Liver (tissue), 9 donors: ENCODE measurements around the gene ANKRD27. TPM values are rescaled to one million over a fixed set of nuclear protein-coding genes. Genes with fewer than 3 reads are reported as not detected.

Source experiments
- DNase-seq: peaks from one replicate; pipeline ENCODE4 v3.0.0-alpha.2; 2017; ENCODE audit warnings: low spot score
- H3K27ac ChIP-seq, 2 donors: one replicate each; pipeline ENCODE4 v1.7.0; 2013; ENCODE audit warnings: inconsistent platforms in 2 of 2, low read length in 2 of 2, control low read depth in 1 of 2, low read depth in 1 of 2, mild to moderate bottlenecking in 1 of 2
- H3K27me3 ChIP-seq, 4 donors: one replicate each; pipeline versions ENCODE4 v1.6.1 to v1.7.0; 2013; ENCODE audit warnings: low read length in 3 of 4, inconsistent platforms in 1 of 4, mild to moderate bottlenecking in 1 of 4, moderate library complexity in 1 of 4; ENCODE audit not compliant: control insufficient read depth in 4 of 4, insufficient read depth in 4 of 4
- H3K36me3 ChIP-seq, 4 donors: one replicate each; pipeline versions ENCODE4 v1.6.1 to v1.7.0; 2013; ENCODE audit warnings: low read length in 3 of 4, mild to moderate bottlenecking in 3 of 4, low read depth in 1 of 4, moderate library complexity in 1 of 4; ENCODE audit not compliant: control insufficient read depth in 4 of 4, insufficient read depth in 3 of 4
- H3K4me1 ChIP-seq, 4 donors: one replicate each; pipeline versions ENCODE4 v1.6.1 to v1.7.0; 2013; ENCODE audit warnings: low read length in 3 of 4, mild to moderate bottlenecking in 3 of 4, moderate library complexity in 1 of 4; ENCODE audit not compliant: control insufficient read depth in 4 of 4, insufficient read depth in 4 of 4
- H3K4me3 ChIP-seq, 3 donors: one replicate each; pipeline versions ENCODE4 v1.6.1 to v1.7.0; 2013; ENCODE audit warnings: low read length in 3 of 3, control low read depth in 1 of 3, low read depth in 1 of 3, mild to moderate bottlenecking in 1 of 3
- H3K9ac ChIP-seq, 2 donors: one replicate each; pipeline ENCODE4 v1.7.0; 2013; ENCODE audit warnings: low read length in 2 of 2, mild to moderate bottlenecking in 2 of 2, moderate library complexity in 2 of 2, control low read depth in 1 of 2, low read depth in 1 of 2
- H3K9me3 ChIP-seq, 4 donors: one replicate each; pipeline versions ENCODE4 v1.6.1 to v1.7.0; 2013; ENCODE audit warnings: low read length in 3 of 4; ENCODE audit not compliant: control insufficient read depth in 4 of 4
- FOXA1 ChIP-seq: IDR thresholded peaks from 2 replicates; pipeline ENCODE4 v1.6.1; 2016; ENCODE audit warnings: antibody characterized with exemption
- FOXA2 ChIP-seq: IDR thresholded peaks from 2 replicates; pipeline ENCODE4 v1.6.1; 2016; ENCODE audit warnings: antibody characterized with exemption
- HNF4A ChIP-seq, 2 donors: conservative IDR thresholded peaks; 2 replicates each; pipeline ENCODE4 v1.6.1; 2016; ENCODE audit warnings: antibody characterized with exemption in 2 of 2, mild to moderate bottlenecking in 2 of 2
- HNF4G ChIP-seq: IDR thresholded peaks from 2 replicates; pipeline ENCODE4 v1.6.1; 2016; ENCODE audit warnings: antibody characterized with exemption
- JUND ChIP-seq, 2 donors: IDR thresholded peaks; 2 replicates each; pipeline ENCODE4 v1.6.1; 2016; ENCODE audit warnings: antibody characterized with exemption in 2 of 2
- NR2F2 ChIP-seq: IDR thresholded peaks from 2 replicates; pipeline ENCODE4 v1.6.1; 2016; ENCODE audit warnings: antibody characterized with exemption
- RAD21 ChIP-seq, 2 donors: IDR thresholded peaks; 2 replicates each; pipeline ENCODE4 v1.6.1; 2016; ENCODE audit warnings: antibody characterized with exemption in 2 of 2, mild to moderate bottlenecking in 2 of 2
- RXRA ChIP-seq, 2 donors: IDR thresholded peaks; 2 replicates each; pipeline ENCODE4 v1.6.1; 2017 to 2018; ENCODE audit warnings: antibody characterized with exemption in 2 of 2, mild to moderate bottlenecking in 1 of 2
- TAF1 ChIP-seq: conservative IDR thresholded peaks from 2 replicates; pipeline ENCODE4 v1.6.1; 2016; ENCODE audit warnings: antibody characterized with exemption, mild to moderate bottlenecking
- YY1 ChIP-seq: IDR thresholded peaks from 2 replicates; pipeline ENCODE4 v1.6.1; 2016; ENCODE audit warnings: antibody characterized with exemption, mild to moderate bottlenecking
- WGBS: extraction: QIAGEN DNeasy Blood & Tissue Kit; methylation state at CpG from one replicate; pipeline ENCODE4 v1.1.7; 2013; 5-methylcytosine and 5-hydroxymethylcytosine counted together
- polyA plus RNA-seq, 2 donors: library from polyadenylated mRNA; stranded (reverse) in 1 of 2; unstranded in 1 of 2; fragments of 200-250 nt in 1 of 2; fragments of >200 nt in 1 of 2; fragmentation: Nextera tagmentation in 1 of 2; extraction: Ambion mirVana in 1 of 2; gene quantifications; one replicate each; pipeline versions ENCODE4 v1.2.1 to v1.2.3, GENCODE V29; 2013 to 2015
- total RNA-seq, 2 donors: library from RNA; depleted of rRNA; stranded (reverse); fragments of >200 nt; gene quantifications; one replicate each; pipeline ENCODE4 v1.2.3, GENCODE V29; 2014
- TF ChIP-seq, protein P1 (sequence below): IDR thresholded peaks from 2 replicates; pipeline ENCODE4 v1.6.1; 2016; ENCODE audit warnings: antibody characterized with exemption
- TF ChIP-seq, protein P2 (sequence below): fragments of 150-350 bp; IDR thresholded peaks from 2 replicates; pipeline ENCODE4 v1.5.1; 2017; ENCODE audit warnings: improper control_type of control experiment, low read depth, low read length; ENCODE audit not compliant: missing input control
- TF ChIP-seq, protein P3 (sequence below): IDR thresholded peaks from 2 replicates; pipeline ENCODE4 v1.6.1; 2016; ENCODE audit warnings: antibody characterized with exemption, mild to moderate bottlenecking
- TF ChIP-seq, protein P4 (sequence below): IDR thresholded peaks from 2 replicates; pipeline ENCODE4 v1.6.1; 2016; ENCODE audit warnings: antibody characterized with exemption
- TF ChIP-seq, protein P5 (sequence below): IDR thresholded peaks from 2 replicates; pipeline ENCODE4 v1.6.1; 2016; ENCODE audit warnings: antibody characterized with exemption
- donor health status: healthy.
- donor health status: healthy.
- donor health status: healthy.
- donor health status: healthy.
- donor health status: healthy.

Gene ANKRD27
- total and polyA plus RNA-seq, 4 donors = 3.4 to 14.2 (median 7.8) TPM

DNA sequence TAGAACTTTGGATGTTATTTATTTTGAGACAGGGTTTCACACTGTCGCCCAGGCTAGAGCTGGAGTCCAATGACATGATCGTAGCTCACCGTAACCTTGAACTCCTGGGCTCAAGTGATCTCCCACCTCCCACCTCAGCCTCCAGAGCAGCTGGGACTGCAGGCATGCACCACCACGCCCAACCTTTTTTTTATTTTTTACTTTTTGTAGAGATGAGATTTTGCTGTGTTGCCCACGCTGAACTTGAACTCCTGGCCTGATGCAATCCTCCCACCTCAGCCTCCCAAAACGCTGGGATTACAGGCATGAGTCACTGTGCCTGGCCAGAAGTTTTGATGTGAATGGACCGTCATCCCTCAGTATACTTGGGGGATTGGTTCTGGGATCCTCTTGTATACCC lies 13.7 kb downstream of the ANKRD27 start:
- Histone ChIP-seq H3K27me3 (no peaks in the 10 kb centered on the region), H3K9me3 (no peaks in the 10 kb centered on the region), H3K4me3 (no peak overlapping the region), H3K9ac (no peak overlapping the region), H3K36me3 (peaks cover 0 to 2% (median 0%) of the 10 kb centered on the region in 4 donors), H3K27ac (no peak overlapping the region), H3K4me1 (no peaks in the 10 kb centered on the region)
- WGBS = 95% methylated on average over 7 of the region's 7 CpGs
- no peak for DNase-seq
- TF ChIP-seq RXRA (IDR thresholded peaks at IDR 0.05) (no peak), JUND (IDR thresholded peaks at IDR 0.05) (no peak), RAD21 (IDR thresholded peaks at IDR 0.05) (no peak), TAF1 (no peak), HNF4G (no peak), FOXA1 (no peak), FOXA2 (no peak)
- TF ChIP-seq, protein P1, sequence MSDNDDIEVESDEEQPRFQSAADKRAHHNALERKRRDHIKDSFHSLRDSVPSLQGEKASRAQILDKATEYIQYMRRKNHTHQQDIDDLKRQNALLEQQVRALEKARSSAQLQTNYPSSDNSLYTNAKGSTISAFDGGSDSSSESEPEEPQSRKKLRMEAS = no peak
- TF ChIP-seq, protein P2, sequence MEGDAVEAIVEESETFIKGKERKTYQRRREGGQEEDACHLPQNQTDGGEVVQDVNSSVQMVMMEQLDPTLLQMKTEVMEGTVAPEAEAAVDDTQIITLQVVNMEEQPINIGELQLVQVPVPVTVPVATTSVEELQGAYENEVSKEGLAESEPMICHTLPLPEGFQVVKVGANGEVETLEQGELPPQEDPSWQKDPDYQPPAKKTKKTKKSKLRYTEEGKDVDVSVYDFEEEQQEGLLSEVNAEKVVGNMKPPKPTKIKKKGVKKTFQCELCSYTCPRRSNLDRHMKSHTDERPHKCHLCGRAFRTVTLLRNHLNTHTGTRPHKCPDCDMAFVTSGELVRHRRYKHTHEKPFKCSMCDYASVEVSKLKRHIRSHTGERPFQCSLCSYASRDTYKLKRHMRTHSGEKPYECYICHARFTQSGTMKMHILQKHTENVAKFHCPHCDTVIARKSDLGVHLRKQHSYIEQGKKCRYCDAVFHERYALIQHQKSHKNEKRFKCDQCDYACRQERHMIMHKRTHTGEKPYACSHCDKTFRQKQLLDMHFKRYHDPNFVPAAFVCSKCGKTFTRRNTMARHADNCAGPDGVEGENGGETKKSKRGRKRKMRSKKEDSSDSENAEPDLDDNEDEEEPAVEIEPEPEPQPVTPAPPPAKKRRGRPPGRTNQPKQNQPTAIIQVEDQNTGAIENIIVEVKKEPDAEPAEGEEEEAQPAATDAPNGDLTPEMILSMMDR = no peak
- TF ChIP-seq, protein P3, sequence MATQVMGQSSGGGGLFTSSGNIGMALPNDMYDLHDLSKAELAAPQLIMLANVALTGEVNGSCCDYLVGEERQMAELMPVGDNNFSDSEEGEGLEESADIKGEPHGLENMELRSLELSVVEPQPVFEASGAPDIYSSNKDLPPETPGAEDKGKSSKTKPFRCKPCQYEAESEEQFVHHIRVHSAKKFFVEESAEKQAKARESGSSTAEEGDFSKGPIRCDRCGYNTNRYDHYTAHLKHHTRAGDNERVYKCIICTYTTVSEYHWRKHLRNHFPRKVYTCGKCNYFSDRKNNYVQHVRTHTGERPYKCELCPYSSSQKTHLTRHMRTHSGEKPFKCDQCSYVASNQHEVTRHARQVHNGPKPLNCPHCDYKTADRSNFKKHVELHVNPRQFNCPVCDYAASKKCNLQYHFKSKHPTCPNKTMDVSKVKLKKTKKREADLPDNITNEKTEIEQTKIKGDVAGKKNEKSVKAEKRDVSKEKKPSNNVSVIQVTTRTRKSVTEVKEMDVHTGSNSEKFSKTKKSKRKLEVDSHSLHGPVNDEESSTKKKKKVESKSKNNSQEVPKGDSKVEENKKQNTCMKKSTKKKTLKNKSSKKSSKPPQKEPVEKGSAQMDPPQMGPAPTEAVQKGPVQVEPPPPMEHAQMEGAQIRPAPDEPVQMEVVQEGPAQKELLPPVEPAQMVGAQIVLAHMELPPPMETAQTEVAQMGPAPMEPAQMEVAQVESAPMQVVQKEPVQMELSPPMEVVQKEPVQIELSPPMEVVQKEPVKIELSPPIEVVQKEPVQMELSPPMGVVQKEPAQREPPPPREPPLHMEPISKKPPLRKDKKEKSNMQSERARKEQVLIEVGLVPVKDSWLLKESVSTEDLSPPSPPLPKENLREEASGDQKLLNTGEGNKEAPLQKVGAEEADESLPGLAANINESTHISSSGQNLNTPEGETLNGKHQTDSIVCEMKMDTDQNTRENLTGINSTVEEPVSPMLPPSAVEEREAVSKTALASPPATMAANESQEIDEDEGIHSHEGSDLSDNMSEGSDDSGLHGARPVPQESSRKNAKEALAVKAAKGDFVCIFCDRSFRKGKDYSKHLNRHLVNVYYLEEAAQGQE = no peak

DNA sequence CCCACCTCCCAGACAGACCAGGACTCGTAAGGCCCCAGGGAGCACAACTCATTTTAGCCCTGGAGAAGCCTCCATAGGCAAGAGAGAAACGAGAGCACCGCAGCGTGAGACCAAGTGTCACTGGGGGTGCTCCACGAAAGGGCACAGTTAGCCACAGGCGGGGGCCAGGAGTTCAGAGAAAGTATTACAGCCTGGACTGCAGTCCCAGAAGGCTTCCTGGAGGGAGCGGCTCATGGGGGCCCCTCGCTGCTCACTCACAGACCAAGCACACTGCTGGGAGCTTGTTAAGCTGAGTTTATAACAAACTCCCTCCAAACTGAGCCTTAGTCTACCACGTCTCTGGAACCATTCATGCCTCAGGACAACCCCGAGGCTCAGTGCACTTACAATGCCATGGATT lies 16.5 kb downstream of the ANKRD27 start:
- Histone ChIP-seq H3K27me3 (no peaks in the 10 kb centered on the region), H3K36me3 (peaks cover 0 to 3% (median 0%) of the 10 kb centered on the region in 4 donors), H3K9ac (no peak overlapping the region), H3K27ac (no peak overlapping the region), H3K9me3 (no peaks in the 10 kb centered on the region), H3K4me3 (no peak overlapping the region), H3K4me1 (no peaks in the 10 kb centered on the region)
- no peak for TF ChIP-seq YY1
- TF ChIP-seq RAD21 (IDR thresholded peaks at IDR 0.05) = no peak
- TF ChIP-seq NR2F2 = no peak
- no peak for TF ChIP-seq FOXA1
- TF ChIP-seq, protein P4, sequence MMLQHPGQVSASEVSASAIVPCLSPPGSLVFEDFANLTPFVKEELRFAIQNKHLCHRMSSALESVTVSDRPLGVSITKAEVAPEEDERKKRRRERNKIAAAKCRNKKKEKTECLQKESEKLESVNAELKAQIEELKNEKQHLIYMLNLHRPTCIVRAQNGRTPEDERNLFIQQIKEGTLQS = no peak
- no peak for DNase-seq
- WGBS = 91% methylated on average over 10 of the region's 10 CpGs

DNA sequence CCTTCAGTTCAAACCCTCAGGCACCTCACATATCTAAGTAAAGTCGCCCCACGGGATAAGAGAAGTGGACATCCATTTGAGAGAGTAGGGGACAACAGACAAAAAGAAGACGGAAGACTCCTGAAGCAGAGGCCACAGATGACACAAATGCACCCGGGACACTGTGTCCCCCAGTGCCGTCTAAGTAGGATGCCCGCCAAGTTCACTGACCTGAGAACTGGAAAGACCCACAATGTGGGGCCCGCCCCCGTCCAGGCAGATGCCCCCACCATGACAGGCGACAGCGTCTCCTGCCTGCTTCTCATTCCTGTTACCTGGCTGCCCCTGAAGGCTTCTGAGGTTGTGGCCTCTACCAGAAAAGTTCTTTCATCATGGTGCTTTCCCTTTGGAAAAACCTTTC lies 16.9 kb downstream of the ANKRD27 start:
- H3K36me3 ChIP-seq = peaks cover 0 to 3% (median 0%) of the 10 kb centered on the region in 4 donors
- DNase-seq = no peak
- 92% methylated on average over 10 of the region's 10 CpGs for WGBS
- TF ChIP-seq, protein P5, sequence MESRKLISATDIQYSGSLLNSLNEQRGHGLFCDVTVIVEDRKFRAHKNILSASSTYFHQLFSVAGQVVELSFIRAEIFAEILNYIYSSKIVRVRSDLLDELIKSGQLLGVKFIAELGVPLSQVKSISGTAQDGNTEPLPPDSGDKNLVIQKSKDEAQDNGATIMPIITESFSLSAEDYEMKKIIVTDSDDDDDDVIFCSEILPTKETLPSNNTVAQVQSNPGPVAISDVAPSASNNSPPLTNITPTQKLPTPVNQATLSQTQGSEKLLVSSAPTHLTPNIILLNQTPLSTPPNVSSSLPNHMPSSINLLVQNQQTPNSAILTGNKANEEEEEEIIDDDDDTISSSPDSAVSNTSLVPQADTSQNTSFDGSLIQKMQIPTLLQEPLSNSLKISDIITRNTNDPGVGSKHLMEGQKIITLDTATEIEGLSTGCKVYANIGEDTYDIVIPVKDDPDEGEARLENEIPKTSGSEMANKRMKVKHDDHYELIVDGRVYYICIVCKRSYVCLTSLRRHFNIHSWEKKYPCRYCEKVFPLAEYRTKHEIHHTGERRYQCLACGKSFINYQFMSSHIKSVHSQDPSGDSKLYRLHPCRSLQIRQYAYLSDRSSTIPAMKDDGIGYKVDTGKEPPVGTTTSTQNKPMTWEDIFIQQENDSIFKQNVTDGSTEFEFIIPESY = no peak
- TF ChIP-seq, protein P4 = no peak
- TF ChIP-seq NR2F2 (no peak), RXRA (IDR thresholded peaks at IDR 0.05) (no peak), JUND (IDR thresholded peaks at IDR 0.05) (no peak), HNF4A (conservative IDR thresholded peaks at IDR 0.05) (no peak), RAD21 (IDR thresholded peaks at IDR 0.05) (no peak), HNF4G (no peak), YY1 (no peak), TAF1 (no peak), FOXA2 (no peak)
- TF ChIP-seq, protein P3 = no peak

More for the DNA sequence above, 16.9 kb downstream of the ANKRD27 start:
- Histone ChIP-seq H3K4me1 (peaks cover 0 to 4% (median 2%) of the 10 kb centered on the region in 4 donors), H3K27ac (no peak overlapping the region), H3K27me3 (no peaks in the 10 kb centered on the region), H3K4me3 (no peak overlapping the region), H3K9me3 (no peaks in the 10 kb centered on the region), H3K9ac (no peak overlapping the region)
